Measurements from ENCODE around the gene SCFD2.

SCFD2 gene

GRCh38 chr4:53014881-53015280 is 351.0 kb downstream of the SCFD2 start:
- no peak for TF ChIP-seq CTCF (IDR thresholded peaks at IDR 0.05; ENCODE audit: low read depth, low read length)
- no peak overlapping the region for H3K4me3 ChIP-seq (ENCODE audit: low read depth, low read length)

DNA sequence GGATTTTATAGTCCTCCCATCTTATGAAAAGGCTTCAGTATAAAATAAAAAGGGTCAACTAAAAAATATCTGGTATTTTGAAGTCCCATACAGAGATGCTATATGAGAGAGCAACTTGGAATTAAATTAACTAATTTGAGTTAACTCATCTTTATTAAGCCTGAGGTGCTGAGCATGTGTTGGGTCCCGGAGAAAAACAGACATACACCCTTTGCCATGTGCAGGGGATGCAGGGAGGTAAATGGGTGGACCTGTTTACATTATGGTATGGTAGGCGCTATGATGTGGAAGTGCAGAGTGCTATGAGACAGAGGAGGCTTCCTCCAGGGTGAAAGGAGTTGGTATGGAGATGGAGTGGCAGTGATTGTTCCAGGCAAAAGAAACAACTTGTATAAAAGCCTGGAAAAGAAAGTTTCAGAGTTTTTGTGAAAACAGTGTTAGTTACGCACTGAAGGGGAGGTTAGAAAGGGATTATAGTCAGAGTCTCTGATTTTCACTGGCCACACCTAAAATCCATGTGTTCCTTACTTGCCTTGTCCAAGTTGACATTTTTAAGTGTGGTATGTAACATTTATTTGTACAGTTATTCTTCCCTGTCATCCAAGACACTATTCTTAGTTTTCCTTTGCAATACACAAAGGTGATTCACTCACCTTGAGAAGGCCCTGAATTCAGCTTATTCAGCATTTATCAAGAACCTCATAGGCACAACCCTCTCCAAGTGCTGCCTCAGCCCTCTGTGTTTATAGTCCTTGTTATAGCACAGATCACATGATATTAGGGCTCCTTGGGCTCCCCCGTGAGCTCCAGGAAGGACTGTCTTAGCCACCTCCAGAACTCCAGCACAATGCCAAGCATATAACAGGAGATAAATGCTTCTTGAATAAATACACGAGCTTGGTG is 351.7 kb downstream of the SCFD2 start:
- H3K4me3 ChIP-seq (ENCODE audit: low read depth, low read length), result no peak overlapping the region
- TF ChIP-seq CTCF (IDR thresholded peaks at IDR 0.05; ENCODE audit: low read depth, low read length), result no peak

DNA sequence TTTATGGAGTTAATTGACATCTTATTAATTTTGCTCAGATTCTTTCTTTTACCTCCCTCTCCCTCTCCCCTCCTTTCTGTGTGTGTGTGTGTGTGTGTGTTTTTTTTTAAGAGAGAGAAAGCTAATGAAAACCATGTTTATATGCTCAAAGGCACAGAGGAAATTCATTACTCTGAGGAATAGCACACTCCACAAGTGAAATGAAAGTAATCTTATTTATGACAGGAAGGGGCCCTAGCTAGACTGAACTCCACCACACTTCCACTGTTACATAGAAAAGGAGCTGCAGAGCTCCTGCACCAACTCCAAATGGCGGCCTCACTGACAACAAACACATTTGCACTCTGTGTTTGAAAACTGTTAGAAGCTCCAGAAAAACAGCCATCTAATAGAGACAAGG is 353.1 kb downstream of the SCFD2 start:
- no peak for TF ChIP-seq CTCF (IDR thresholded peaks at IDR 0.05; ENCODE audit: low read depth, low read length)
- H3K4me3 ChIP-seq (ENCODE audit: low read depth, low read length), result no peak overlapping the region

- no peak for TF ChIP-seq CTCF (IDR thresholded peaks at IDR 0.05; ENCODE audit: low read depth, low read length)
Observed at GRCh38 chr4:53011259-53011905, 354.5 kb downstream of the SCFD2 start.

DNA sequence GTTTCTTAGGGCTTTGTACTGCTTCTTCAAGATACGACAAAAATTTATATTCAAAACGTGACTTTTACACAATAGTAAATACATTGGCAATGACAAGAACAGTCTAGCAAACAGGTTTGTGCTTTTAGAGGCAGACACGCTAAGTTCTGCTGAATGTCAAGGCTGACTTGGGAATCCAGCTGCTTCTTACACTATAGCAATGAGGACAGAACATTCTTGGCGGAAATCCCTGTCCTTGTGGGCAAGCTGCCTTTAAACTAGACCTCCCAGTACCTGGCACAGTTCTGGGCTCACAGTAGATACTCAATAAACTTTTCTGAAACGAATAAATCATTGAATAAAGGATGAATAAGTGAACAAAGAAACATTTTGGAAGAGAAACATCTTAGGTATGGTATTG is 355.5 kb downstream of the SCFD2 start:
- TF ChIP-seq CTCF (IDR thresholded peaks at IDR 0.05; ENCODE audit: low read depth, low read length), result no peak

More at GRCh38 chr4:53011259-53011905, 354.5 kb downstream of the SCFD2 start:
- H3K4me3 ChIP-seq (ENCODE audit: low read depth, low read length), result no peak overlapping the region

GRCh38 chr4:53009824-53010223 is 356.0 kb downstream of the SCFD2 start:
- no peak for TF ChIP-seq CTCF (IDR thresholded peaks at IDR 0.05; ENCODE audit: low read depth, low read length)

More for the DNA sequence above, 355.5 kb downstream of the SCFD2 start:
- no peak overlapping the region for H3K4me3 ChIP-seq (ENCODE audit: low read depth, low read length)

GRCh38 chr4:53007024-53007423 is 358.8 kb downstream of the SCFD2 start:
- no peak overlapping the region for H3K4me3 ChIP-seq (ENCODE audit: low read depth, low read length)
- TF ChIP-seq CTCF (IDR thresholded peaks at IDR 0.05; ENCODE audit: low read depth, low read length), result no peak

More at GRCh38 chr4:53009824-53010223, 356.0 kb downstream of the SCFD2 start:
- H3K4me3 ChIP-seq (ENCODE audit: low read depth, low read length), result no peak overlapping the region
